ENCODE measurements around the gene FOXP1. TPM values are rescaled to one million over a fixed set of nuclear protein-coding genes. Genes with fewer than 3 reads are reported as not detected.
"Not testable (repeated sequence)": the region's sequence is repeated elsewhere in the genome, so short reads cannot be mapped to it uniquely, and the experiment has no call there.

FOXP1 gene
- total RNA-seq, 1 donor from 2014 or later: 128 TPM

GRCh38 chr3:71330505-71330904 lies 253.0 kb downstream of the FOXP1 start:
- Histone ChIP-seq H3K9me3 (no peaks in the 10 kb centered on the region), H3K27me3 (no peaks in the 10 kb centered on the region), H3K4me3 (no peak overlapping the region), H3K4me1 (no peaks in the 10 kb centered on the region), H3K36me3 (no peaks in the 10 kb centered on the region), H3K27ac (no peak overlapping the region)
- intact Hi-C loops (cut with DNase I): no loop called here
- no peak for DNase-seq (ENCODE audit: extremely low spot score in 2 of 2)
- TF ChIP-seq POLR2A (IDR thresholded peaks at IDR 0.05) (no peak), CTCF (IDR thresholded peaks at IDR 0.05) (no peak), POLR2AphosphoS5 (IDR thresholded peaks at IDR 0.05; ENCODE audit: insufficient read depth in 1 of 2, low read depth in 1 of 2) (no peak)

GRCh38 chr3:71329817-71330216 lies 253.7 kb downstream of the FOXP1 start:
- Histone ChIP-seq H3K4me3 (no peak overlapping the region), H3K27me3 (no peaks in the 10 kb centered on the region), H3K9me3 (no peaks in the 10 kb centered on the region), H3K27ac (no peak overlapping the region), H3K4me1 (no peaks in the 10 kb centered on the region), H3K36me3 (no peaks in the 10 kb centered on the region)
- intact Hi-C loops (cut with DNase I): no loop called here
- DNase-seq (ENCODE audit: extremely low spot score in 2 of 2): no peak
- TF ChIP-seq POLR2A (IDR thresholded peaks at IDR 0.05) (no peak), CTCF (IDR thresholded peaks at IDR 0.05) (no peak)

- Histone ChIP-seq H3K4me1 (no peaks in the 10 kb centered on the region), H3K36me3 (no peaks in the 10 kb centered on the region), H3K4me3 (no peak overlapping the region), H3K9me3 (no peaks in the 10 kb centered on the region), H3K27me3 (no peaks in the 10 kb centered on the region), H3K27ac (no peak overlapping the region)
- no peak for TF ChIP-seq POLR2A (IDR thresholded peaks at IDR 0.05)
- TF ChIP-seq CTCF (IDR thresholded peaks at IDR 0.05): no peak
- TF ChIP-seq POLR2AphosphoS5 (IDR thresholded peaks at IDR 0.05; ENCODE audit: insufficient read depth in 1 of 2, low read depth in 1 of 2): no peak
- intact Hi-C loops (cut with DNase I): no loop called here
- DNase-seq (ENCODE audit: extremely low spot score in 2 of 2): no peak
These were observed 254.6 kb downstream of the FOXP1 start for GRCh38 chr3:71328926-71329325.

GRCh38 chr3:71327936-71328335 lies 255.6 kb downstream of the FOXP1 start:
- Histone ChIP-seq H3K27me3 (no peaks in the 10 kb centered on the region), H3K4me3 (no peak overlapping the region), H3K9me3 (no peaks in the 10 kb centered on the region), H3K27ac (no peak overlapping the region), H3K36me3 (no peaks in the 10 kb centered on the region), H3K4me1 (no peaks in the 10 kb centered on the region)
- intact Hi-C loops (cut with DNase I): no loop called here
- no peak for TF ChIP-seq POLR2A (IDR thresholded peaks at IDR 0.05)
- TF ChIP-seq CTCF (IDR thresholded peaks at IDR 0.05): no peak
- DNase-seq (ENCODE audit: extremely low spot score in 2 of 2): no peak

GRCh38 chr3:71325715-71326114 lies 257.8 kb downstream of the FOXP1 start:
- H3K27me3 ChIP-seq: no peaks in the 10 kb centered on the region
- no peak for DNase-seq (ENCODE audit: extremely low spot score in 2 of 2)
- H3K9me3 ChIP-seq: no peaks in the 10 kb centered on the region
- H3K4me3 ChIP-seq: no peak overlapping the region
- H3K27ac ChIP-seq: no peak overlapping the region
- TF ChIP-seq POLR2A (IDR thresholded peaks at IDR 0.05) (no peak), POLR2AphosphoS5 (IDR thresholded peaks at IDR 0.05; ENCODE audit: insufficient read depth in 1 of 2, low read depth in 1 of 2) (no peak), CTCF (IDR thresholded peaks at IDR 0.05) (no peak)
- H3K36me3 ChIP-seq: no peaks in the 10 kb centered on the region
- no peaks in the 10 kb centered on the region for H3K4me1 ChIP-seq
- intact Hi-C loops (cut with DNase I): no loop called here

GRCh38 chr3:71324224-71324623 lies 259.3 kb downstream of the FOXP1 start:
- H3K27me3 ChIP-seq; H3K4me3 ChIP-seq; H3K36me3 ChIP-seq; intact Hi-C loops (cut with DNase I); H3K4me1 ChIP-seq; H3K27ac ChIP-seq; H3K9me3 ChIP-seq; DNase-seq (ENCODE audit: extremely low spot score in 2 of 2): not testable (repeated sequence)
